Glutamatergic neuron (in vitro differentiated cells): ENCODE data around the gene RPLP2. TPM values are rescaled to one million over a fixed set of nuclear protein-coding genes. Genes with fewer than 3 reads are reported as not detected.

Experiments
- DNase-seq: peaks from one replicate; pipeline ENCODE4 v3.0.0; 2022
- H3K27ac Mint-ChIP-seq: one replicate; pipeline ENCODE4 v1.8.0; 2020; ENCODE audit warnings: mild to moderate bottlenecking, mixed read lengths, inconsistent platforms; ENCODE audit not compliant: unreplicated experiment
- H3K27me3 Mint-ChIP-seq: one replicate; pipeline ENCODE4 v1.8.0; 2020; ENCODE audit warnings: mild to moderate bottlenecking, moderate library complexity, mixed read lengths, inconsistent platforms; ENCODE audit not compliant: unreplicated experiment
- H3K36me3 Mint-ChIP-seq: one replicate; pipeline ENCODE4 v1.8.0; 2020; ENCODE audit warnings: mild to moderate bottlenecking, mixed read lengths, inconsistent platforms; ENCODE audit not compliant: unreplicated experiment
- H3K4me1 Mint-ChIP-seq: one replicate; pipeline ENCODE4 v1.8.0; 2020; ENCODE audit warnings: mild to moderate bottlenecking, low read depth, mixed read lengths, inconsistent platforms; ENCODE audit not compliant: unreplicated experiment
- H3K4me3 Mint-ChIP-seq: one replicate; pipeline ENCODE4 v1.8.0; 2020; ENCODE audit warnings: mild to moderate bottlenecking, mixed read lengths, inconsistent platforms; ENCODE audit not compliant: unreplicated experiment
- H3K9me3 Mint-ChIP-seq: one replicate; pipeline ENCODE4 v1.8.0; 2020; ENCODE audit warnings: mild to moderate bottlenecking, moderate library complexity, mixed read lengths, inconsistent platforms; ENCODE audit not compliant: unreplicated experiment
- CTCF ChIP-seq: fragments of 200-600 bp; sonication (generic); IDR thresholded peaks from one replicate; pipeline ENCODE4 v1.5.0; 2021; ENCODE audit not compliant: partially characterized antibody, unreplicated experiment
- total RNA-seq: library from RNA; stranded (reverse); fragmentation: NEBNext Ultra II Directional; extraction: Animal tissue kit (Norgen Biotek cat#: 25700); gene quantifications from one replicate; pipeline ENCODE4 v1.2.1, GENCODE V29; 2021; ENCODE audit not compliant: unreplicated experiment

The RPLP2 gene
- total RNA-seq, 1 donor from 2014 or later, result 997 TPM

- H3K9me3 Mint-ChIP-seq, result peaks cover 6% of the 10 kb centered on the region
- H3K4me1 Mint-ChIP-seq, result peaks cover 4% of the 10 kb centered on the region
- H3K27ac Mint-ChIP-seq, result no peak overlapping the region
- peaks cover 4% of the 10 kb centered on the region for H3K27me3 Mint-ChIP-seq
- no peak overlapping the region for H3K4me3 Mint-ChIP-seq
- no peaks in the 10 kb centered on the region for H3K36me3 Mint-ChIP-seq
- peak; percentile 14 for DNase-seq
- no peak for TF ChIP-seq CTCF
These were observed 10.0 kb upstream of the RPLP2 start for GRCh38 chr11:799641-800316.

GRCh38 chr11:800473-800872 lies 9.3 kb upstream of the RPLP2 start:
- DNase-seq, result peak; percentile 13
- Mint-ChIP-seq H3K36me3 (no peaks in the 10 kb centered on the region), H3K4me1 (peaks cover 4% of the 10 kb centered on the region), H3K27ac (no peak overlapping the region), H3K9me3 (peaks cover 7% of the 10 kb centered on the region), H3K27me3 (peaks cover 5% of the 10 kb centered on the region), H3K4me3 (no peak overlapping the region)
- TF ChIP-seq CTCF, result no peak

- Mint-ChIP-seq H3K9me3 (peaks cover 10% of the 10 kb centered on the region), H3K27me3 (peaks cover 8% of the 10 kb centered on the region), H3K4me3 (no peak overlapping the region), H3K4me1 (peaks cover 5% of the 10 kb centered on the region), H3K27ac (no peak overlapping the region), H3K36me3 (no peaks in the 10 kb centered on the region)
- peak; percentile 10 for DNase-seq
- TF ChIP-seq CTCF, result no peak
These were observed 8.5 kb upstream of the RPLP2 start for GRCh38 chr11:801097-801780.

GRCh38 chr11:802018-802617 lies 7.6 kb upstream of the RPLP2 start:
- Mint-ChIP-seq H3K9me3 (peaks cover 9% of the 10 kb centered on the region), H3K36me3 (no peaks in the 10 kb centered on the region), H3K4me3 (no peak overlapping the region), H3K4me1 (peaks cover 4% of the 10 kb centered on the region), H3K27me3 (peaks cover 6% of the 10 kb centered on the region), H3K27ac (no peak overlapping the region)
- DNase-seq, result peak; percentile 25
- no peak for TF ChIP-seq CTCF
